Measurements from ENCODE around the gene HCFC1.

The HCFC1 gene

GRCh38 chrX:153957224-153957623 lies 14.4 kb downstream of the HCFC1 start:
- DNase-seq (ENCODE audit: low spot score), result no peak

- no peak for DNase-seq (ENCODE audit: low spot score)
Observed at GRCh38 chrX:153956044-153956907, 15.3 kb downstream of the HCFC1 start.

GRCh38 chrX:153955228-153955732 lies 16.3 kb downstream of the HCFC1 start:
- no peak for DNase-seq (ENCODE audit: low spot score)

- no peak for DNase-seq (ENCODE audit: low spot score)
Observed at GRCh38 chrX:153954558-153955227, 16.9 kb downstream of the HCFC1 start.

- DNase-seq (ENCODE audit: low spot score), result no peak
Observed at GRCh38 chrX:153953892-153954557, 17.6 kb downstream of the HCFC1 start.

GRCh38 chrX:153953342-153953830 lies 18.2 kb downstream of the HCFC1 start:
- peak; percentile 59 for DNase-seq (ENCODE audit: low spot score)

- DNase-seq (ENCODE audit: low spot score), result no peak
Observed at GRCh38 chrX:153952373-153953026, 19.1 kb downstream of the HCFC1 start.

GRCh38 chrX:153951683-153952372 lies 19.8 kb downstream of the HCFC1 start:
- no peak for DNase-seq (ENCODE audit: low spot score)

GRCh38 chrX:153950127-153950526 lies 21.5 kb downstream of the HCFC1 start:
- no peak for DNase-seq (ENCODE audit: low spot score)

GRCh38 chrX:153948847-153949805 lies 22.5 kb downstream of the HCFC1 start:
- DNase-seq (ENCODE audit: low spot score), result no peak

- DNase-seq (ENCODE audit: low spot score), result no peak
Observed at GRCh38 chrX:153948002-153948466, 23.6 kb downstream of the HCFC1 start.

- DNase-seq (ENCODE audit: low spot score), result peak; percentile 84
Observed at GRCh38 chrX:153947009-153947769, 24.4 kb downstream of the HCFC1 start.

GRCh38 chrX:153945956-153946943 lies 25.4 kb downstream of the HCFC1 start:
- DNase-seq (ENCODE audit: low spot score), result no peak

GRCh38 chrX:153944800-153945150 lies 26.8 kb downstream of the HCFC1 start:
- DNase-seq (ENCODE audit: low spot score), result no peak

- no peak for DNase-seq (ENCODE audit: low spot score)
Observed at GRCh38 chrX:153944140-153944799, 27.3 kb downstream of the HCFC1 start, which contains the start of gene RENBP. Gene RENBP, minus strand, starts transcription at chrX:153944643. Its CDS starts 33 bp downstream, at chrX:153944610.

- no peak for DNase-seq (ENCODE audit: low spot score)
Observed at GRCh38 chrX:153941336-153942252, 30.0 kb downstream of the HCFC1 start.
